ENCODE results near the gene ASNSD1. TPM values are rescaled to one million over a fixed set of nuclear protein-coding genes. Genes with fewer than 3 reads are reported as not detected.

The ASNSD1 gene
- total RNA-seq, 1 experiment from 2014 or later: 48.5 TPM

- Histone ChIP-seq H3T11ph (ENCODE audit: low read length) (no peak overlapping the region), H4K20me1 (ENCODE audit: control insufficient read depth, insufficient read depth, insufficient read length) (no peaks in the 10 kb centered on the region), H2BK20ac (ENCODE audit: low read depth, low read length, poor library complexity, severe bottlenecking) (no peak overlapping the region), H2BK5ac (ENCODE audit: insufficient read length, low read length) (no peak overlapping the region), H3K14ac (ENCODE audit: insufficient read depth, low read length) (no peak overlapping the region), H2AFZ (ENCODE audit: low read length) (peak overlapping the region; percentile 64), H3K27ac (ENCODE audit: insufficient read length, low read depth, low read length) (no peak overlapping the region), H3K18ac (ENCODE audit: insufficient read length, low read depth, low read length) (no peak overlapping the region), H4K5ac (ENCODE audit: insufficient read length, low read depth, low read length) (no peak overlapping the region), H3K4ac (ENCODE audit: low read depth, low read length) (no peak overlapping the region), H3K9me3 (ENCODE audit: control insufficient read depth, low read depth, low read length) (no peaks in the 10 kb centered on the region), H3K4me2 (ENCODE audit: insufficient read depth, insufficient read length, low read length) (no peak overlapping the region), H2AK5ac (ENCODE audit: insufficient read length, low read length) (no peak overlapping the region), H2BK15ac (ENCODE audit: low read depth, low read length) (no peak overlapping the region), H3K79me1 (ENCODE audit: insufficient read depth, low read depth, low read length, poor library complexity, severe bottlenecking) (no peaks in the 10 kb centered on the region), H4K91ac (ENCODE audit: insufficient read length, low read depth, low read length) (no peak overlapping the region), H3K23me2 (ENCODE audit: insufficient read length, low read depth, low read length, poor library complexity, severe bottlenecking) (no peaks in the 10 kb centered on the region), H3K9ac (ENCODE audit: extremely low read depth, insufficient read length, low read length) (no peak overlapping the region), H3K56ac (ENCODE audit: insufficient read length, low read depth, low read length) (no peak overlapping the region), H2BK12ac (ENCODE audit: insufficient read length, low read depth, low read length) (no peak overlapping the region), H3K79me2 (ENCODE audit: insufficient read depth, low read length) (no peaks in the 10 kb centered on the region), H2BK120ac (ENCODE audit: low read depth, low read length, poor library complexity, severe bottlenecking) (no peak overlapping the region), H3K23ac (ENCODE audit: insufficient read length, low read depth, low read length) (no peak overlapping the region), H4K8ac (replicated peaks; ENCODE audit: insufficient read length, low read depth, low read length) (no peak overlapping the region), H3K27me3 (ENCODE audit: insufficient read depth, low read length) (no peaks in the 10 kb centered on the region), H3K4me1 (ENCODE audit: insufficient read depth, low read length) (peaks cover 4% of the 10 kb centered on the region; the same call in 1 of the 2 replicates)
- WGBS (ENCODE audit: extremely low coverage, insufficient read length, low lambda C conversion rate): no CpG with 5 or more reads among the region's 2 CpGs
- H3K27ac Mint-ChIP-seq: peak overlapping the region in 2 of 3 experiments; percentile 20 to 59; a peak in 1 of 7 replicates
- H3K36me3 Mint-ChIP-seq (ENCODE audit: insufficient read depth in 1 of 3, low read depth in 3 of 3): no peaks in the 10 kb centered on the region
- no peak for DNase-seq
- H3K4me3 Mint-ChIP-seq: no peak overlapping the region; a peak in 1 of 5 replicates
- H3K27me3 Mint-ChIP-seq (ENCODE audit: low read depth): no peaks in the 10 kb centered on the region
- TF ChIP-seq, protein P1, sequence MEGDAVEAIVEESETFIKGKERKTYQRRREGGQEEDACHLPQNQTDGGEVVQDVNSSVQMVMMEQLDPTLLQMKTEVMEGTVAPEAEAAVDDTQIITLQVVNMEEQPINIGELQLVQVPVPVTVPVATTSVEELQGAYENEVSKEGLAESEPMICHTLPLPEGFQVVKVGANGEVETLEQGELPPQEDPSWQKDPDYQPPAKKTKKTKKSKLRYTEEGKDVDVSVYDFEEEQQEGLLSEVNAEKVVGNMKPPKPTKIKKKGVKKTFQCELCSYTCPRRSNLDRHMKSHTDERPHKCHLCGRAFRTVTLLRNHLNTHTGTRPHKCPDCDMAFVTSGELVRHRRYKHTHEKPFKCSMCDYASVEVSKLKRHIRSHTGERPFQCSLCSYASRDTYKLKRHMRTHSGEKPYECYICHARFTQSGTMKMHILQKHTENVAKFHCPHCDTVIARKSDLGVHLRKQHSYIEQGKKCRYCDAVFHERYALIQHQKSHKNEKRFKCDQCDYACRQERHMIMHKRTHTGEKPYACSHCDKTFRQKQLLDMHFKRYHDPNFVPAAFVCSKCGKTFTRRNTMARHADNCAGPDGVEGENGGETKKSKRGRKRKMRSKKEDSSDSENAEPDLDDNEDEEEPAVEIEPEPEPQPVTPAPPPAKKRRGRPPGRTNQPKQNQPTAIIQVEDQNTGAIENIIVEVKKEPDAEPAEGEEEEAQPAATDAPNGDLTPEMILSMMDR (conservative IDR thresholded peaks at IDR 0.05): no peak
- no peaks in the 10 kb centered on the region for H3K9me3 Mint-ChIP-seq
- H3K4me1 Mint-ChIP-seq: peaks cover 10% of the 10 kb centered on the region in 2 experiments
These were observed 19.7 kb upstream of the ASNSD1 start for GRCh38 chr2:189641590-189641989.

All from H9 (cell line).